Effector memory CD4-positive, alpha-beta T cell (primary cell): Measurements from ENCODE around the gene TBC1D21.
A peak's percentile ranks its signal among the peaks of the same experiment; 100 is the strongest.

Experiments used
- DNase-seq, 3 donors: peaks; one replicate each; pipeline ENCODE4 v3.0.0-alpha.2; 2020
- H3K27ac ChIP-seq: 2 replicates; pipeline ENCODE4 v1.7.0; 2013; ENCODE audit warnings: mild to moderate bottlenecking, low read length, moderate library complexity; ENCODE audit not compliant: insufficient read depth, poor library complexity, severe bottlenecking
- H3K27me3 ChIP-seq: replicated peaks from 2 replicates; pipeline ENCODE4 v1.7.0; 2013; ENCODE audit warnings: mild to moderate bottlenecking, low read length; ENCODE audit not compliant: insufficient read depth, control insufficient read depth, poor library complexity, severe bottlenecking
- H3K36me3 ChIP-seq: 2 replicates; pipeline ENCODE4 v1.7.0; 2013; ENCODE audit warnings: mild to moderate bottlenecking, low read length, moderate library complexity; ENCODE audit not compliant: control insufficient read depth, insufficient read depth
- H3K4me1 ChIP-seq: 2 replicates; pipeline ENCODE4 v1.7.0; 2013; ENCODE audit warnings: low read length, mild to moderate bottlenecking; ENCODE audit not compliant: control insufficient read depth, insufficient read depth, poor library complexity, severe bottlenecking
- H3K4me3 ChIP-seq: 2 replicates; pipeline ENCODE4 v1.7.0; 2013; ENCODE audit warnings: low read length, low read depth, mild to moderate bottlenecking; ENCODE audit not compliant: insufficient read depth, poor library complexity, severe bottlenecking
- H3K9me3 ChIP-seq: 2 replicates; pipeline ENCODE4 v1.7.0; 2013; ENCODE audit warnings: mild to moderate bottlenecking, low read length, moderate library complexity; ENCODE audit not compliant: control insufficient read depth

TBC1D21 gene

DNA sequence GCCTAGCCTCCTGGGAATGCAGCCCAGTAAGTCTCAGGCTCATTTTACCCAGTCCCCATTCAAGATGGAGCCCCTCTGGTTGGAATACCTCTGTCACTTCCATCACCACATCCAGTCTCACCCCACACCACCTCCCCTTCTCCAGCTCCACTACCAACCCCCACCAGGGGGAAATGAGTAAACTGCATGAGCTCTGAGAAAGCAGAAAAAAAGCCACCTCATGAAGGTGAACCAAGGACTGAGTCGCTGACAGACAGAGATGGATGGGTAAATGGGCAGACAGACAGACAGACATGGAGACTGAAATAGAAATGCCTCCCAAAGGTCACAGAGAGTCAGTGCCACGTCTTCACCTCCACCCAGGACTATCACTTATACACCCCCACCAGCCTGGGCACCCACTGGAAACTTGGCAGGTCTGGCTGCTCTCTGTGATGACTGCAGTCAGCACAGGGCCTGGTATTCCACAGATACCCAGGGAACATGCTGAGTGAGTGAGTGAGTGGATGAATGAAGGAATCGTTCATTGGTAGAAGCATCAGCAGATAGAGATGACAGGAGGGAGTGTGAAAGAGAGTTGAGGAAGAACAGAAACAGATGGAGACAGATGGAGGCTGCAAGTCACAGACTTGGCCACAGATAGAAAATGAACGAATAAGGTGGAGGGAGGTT is 48.0 kb downstream of the TBC1D21 start:
- H3K27me3 ChIP-seq, result no peaks in the 10 kb centered on the region
- DNase-seq, result no peak
- H3K36me3 ChIP-seq, result peaks cover 5% of the 10 kb centered on the region
- H3K27ac ChIP-seq, result peak overlapping the region; percentile 46
- H3K4me3 ChIP-seq, result no peak overlapping the region
- H3K9me3 ChIP-seq, result no peaks in the 10 kb centered on the region
- peaks cover 45% of the 10 kb centered on the region for H3K4me1 ChIP-seq

DNA sequence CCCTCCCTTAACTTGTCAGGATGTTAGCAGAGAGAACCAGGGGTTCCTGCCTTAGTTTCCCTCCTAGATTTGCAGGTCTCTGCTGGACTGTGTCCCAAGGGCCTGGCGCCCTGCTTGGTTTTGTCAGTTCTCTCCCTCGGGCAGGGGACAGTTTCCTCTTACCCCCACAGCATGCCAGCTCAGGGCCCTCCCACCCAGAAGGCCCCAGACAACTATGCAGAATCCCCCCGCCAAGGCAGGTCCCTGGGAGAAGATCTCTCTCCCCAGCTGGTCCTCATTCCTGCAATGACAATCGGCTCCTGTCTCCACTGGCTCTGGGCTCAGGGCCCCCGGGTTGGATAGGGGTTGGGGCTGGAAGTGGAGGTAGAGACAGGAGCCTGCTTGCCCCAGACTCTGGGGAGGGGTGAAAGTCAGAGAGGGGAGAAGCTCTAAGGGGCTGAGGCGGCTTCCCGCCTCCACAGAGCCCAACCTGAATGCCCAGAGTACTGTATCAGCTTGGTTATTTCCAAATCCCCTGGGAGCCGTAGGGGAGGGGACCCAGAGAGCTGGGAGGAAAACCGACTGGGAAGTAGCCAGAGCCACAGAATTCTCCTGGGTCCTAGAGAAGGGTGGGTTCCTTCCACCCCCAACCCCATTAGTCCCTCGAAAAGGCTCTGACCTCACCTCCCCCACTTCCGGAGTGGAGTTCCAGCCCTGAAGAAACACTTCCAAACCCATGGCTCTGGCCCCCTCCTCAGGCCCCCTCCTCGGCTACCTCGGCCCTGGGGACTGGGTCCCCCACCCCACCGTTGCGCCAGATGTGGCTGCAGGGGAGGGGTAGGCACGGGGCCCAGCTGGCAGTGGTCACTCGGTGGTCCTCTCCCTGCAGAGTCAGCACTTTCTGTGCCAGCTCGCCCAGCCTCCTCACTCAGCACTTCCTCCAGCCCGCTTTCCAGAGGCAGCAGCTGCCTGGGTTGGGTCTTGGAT is 49.1 kb downstream of the TBC1D21 start:
- Histone ChIP-seq H3K4me3 (no peak overlapping the region), H3K4me1 (peaks cover 50% of the 10 kb centered on the region)

DNA sequence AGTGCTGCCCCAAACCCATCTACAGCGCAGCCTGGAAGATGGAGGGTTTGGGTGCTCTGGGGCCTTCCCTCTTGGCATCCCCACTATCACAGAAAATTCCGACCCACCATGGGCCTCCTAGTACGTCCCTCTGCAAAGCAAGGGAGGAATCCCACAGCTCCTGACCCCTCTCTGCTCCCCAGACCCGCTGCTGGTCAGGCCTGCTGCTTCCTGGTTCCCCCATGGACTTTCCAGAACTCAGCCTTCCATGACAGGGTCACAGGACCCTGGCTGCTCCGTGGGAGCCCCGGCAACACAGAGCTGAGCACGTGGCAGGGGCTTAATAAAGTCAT is 49.8 kb downstream of the TBC1D21 start:
- H3K4me1 ChIP-seq, result peaks cover 52% of the 10 kb centered on the region
- peaks cover 5% of the 10 kb centered on the region for H3K36me3 ChIP-seq
- no peaks in the 10 kb centered on the region for H3K9me3 ChIP-seq
- H3K27me3 ChIP-seq, result no peaks in the 10 kb centered on the region
- no peak for DNase-seq
- H3K4me3 ChIP-seq, result no peak overlapping the region
- peak overlapping the region; percentile 67 for H3K27ac ChIP-seq

More for the DNA sequence above, 49.1 kb downstream of the TBC1D21 start:
- peak overlapping the region; percentile 67 for H3K27ac ChIP-seq
- no peaks in the 10 kb centered on the region for H3K9me3 ChIP-seq
- no peaks in the 10 kb centered on the region for H3K27me3 ChIP-seq
- no peak for DNase-seq
- H3K36me3 ChIP-seq, result peaks cover 5% of the 10 kb centered on the region

DNA sequence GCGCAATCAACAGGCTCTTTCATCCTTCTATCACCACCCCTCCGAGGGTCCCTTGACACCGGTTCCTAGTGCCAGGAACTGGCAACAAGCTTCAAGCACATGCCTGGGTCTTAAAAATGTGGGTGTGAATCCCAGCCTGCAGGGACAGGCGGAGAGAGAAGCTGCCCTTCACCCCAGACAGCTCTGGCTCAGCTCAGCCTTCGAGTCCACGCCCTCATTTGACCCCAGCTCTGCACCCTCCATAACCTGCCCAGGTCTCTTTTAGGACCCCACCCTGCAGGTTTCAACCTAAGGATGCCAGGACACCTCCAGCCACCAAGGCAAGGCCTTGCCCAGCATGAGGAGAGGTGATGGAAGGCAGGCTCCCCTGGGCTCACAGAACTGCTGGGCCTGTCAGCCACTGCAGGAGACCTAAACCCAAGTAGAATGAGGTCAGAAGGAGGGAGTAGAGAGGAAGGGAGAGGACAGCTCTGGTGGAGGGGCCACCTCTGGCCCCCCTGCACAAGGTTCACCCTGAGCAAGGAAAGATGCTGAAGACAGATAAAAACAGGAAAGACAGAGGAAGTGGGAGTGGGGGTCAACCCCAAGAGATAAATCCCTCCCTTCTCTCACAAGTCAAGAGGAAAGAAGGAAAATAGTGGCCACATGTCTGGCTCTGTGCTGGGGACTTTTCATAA is 50.3 kb downstream of the TBC1D21 start:
- DNase-seq, result no peak
- Histone ChIP-seq H3K9me3 (no peaks in the 10 kb centered on the region), H3K27ac (peak overlapping the region; percentile 67), H3K4me3 (no peak overlapping the region), H3K4me1 (peaks cover 55% of the 10 kb centered on the region), H3K27me3 (no peaks in the 10 kb centered on the region), H3K36me3 (peaks cover 3% of the 10 kb centered on the region)

DNA sequence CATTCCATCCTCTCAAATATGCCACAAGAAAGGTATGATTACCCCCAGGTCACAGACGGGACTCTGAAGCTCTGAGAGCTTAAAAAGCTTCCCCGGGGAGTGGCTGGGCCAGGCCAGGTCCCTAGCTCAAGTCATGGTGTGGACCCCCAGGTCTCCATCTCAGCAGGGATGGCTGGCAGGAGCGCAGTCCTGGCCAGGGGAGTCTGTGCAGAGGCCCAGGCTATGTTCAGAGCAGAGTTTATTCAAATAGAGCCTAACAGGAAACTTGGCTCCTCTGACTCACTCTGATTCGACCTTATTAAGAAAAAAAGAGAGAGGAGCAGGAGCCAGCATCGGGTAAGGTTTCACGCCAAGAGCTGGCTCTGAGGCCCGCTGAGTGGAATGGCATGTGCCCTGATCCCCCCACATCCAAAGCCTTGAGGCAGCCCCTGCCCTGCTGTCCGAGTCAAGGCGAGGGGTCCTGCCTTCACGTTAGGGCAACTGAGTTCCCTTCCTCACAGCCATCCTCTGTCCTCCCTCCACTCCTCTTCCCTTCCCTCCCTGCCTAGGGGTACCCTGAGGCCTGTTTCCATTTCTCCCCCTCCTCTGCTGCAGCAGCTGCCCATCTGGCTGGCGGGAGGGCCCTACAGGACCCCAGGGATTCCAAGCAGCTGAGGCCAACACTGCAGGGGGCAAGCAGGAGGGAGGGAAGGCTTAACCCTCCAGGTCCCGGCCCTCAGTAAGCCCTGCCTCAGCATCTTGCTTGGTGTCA is 51.0 kb downstream of the TBC1D21 start:
- H3K27me3 ChIP-seq, result no peaks in the 10 kb centered on the region
- no peaks in the 10 kb centered on the region for H3K36me3 ChIP-seq
- no peaks in the 10 kb centered on the region for H3K9me3 ChIP-seq
- H3K4me3 ChIP-seq, result no peak overlapping the region
- peaks cover 55% of the 10 kb centered on the region for H3K4me1 ChIP-seq
- H3K27ac ChIP-seq, result peak overlapping the region; percentile 67
- DNase-seq, result no peak

DNA sequence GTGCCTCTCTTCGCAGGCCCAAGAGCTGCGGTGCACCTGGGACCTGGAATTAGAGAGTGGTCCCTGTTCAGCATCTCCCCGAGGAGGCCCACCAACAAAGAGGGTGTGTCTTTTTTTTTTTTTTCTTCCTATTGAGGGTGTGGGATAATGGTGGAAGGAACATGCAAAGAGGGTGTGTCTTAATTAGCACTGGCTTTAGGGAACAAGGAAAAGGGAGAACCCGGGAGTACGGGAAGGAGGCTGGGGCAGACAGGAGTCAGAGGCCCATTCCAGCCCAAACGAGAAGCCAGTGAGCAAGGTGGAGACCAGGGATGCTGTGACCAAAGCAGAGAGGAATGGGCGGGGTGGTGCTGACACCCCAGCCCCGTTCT is 52.5 kb downstream of the TBC1D21 start:
- DNase-seq, result no peak
- H3K36me3 ChIP-seq, result no peaks in the 10 kb centered on the region
- peaks cover 46% of the 10 kb centered on the region for H3K4me1 ChIP-seq
- H3K27ac ChIP-seq, result peak overlapping the region; percentile 67
- H3K27me3 ChIP-seq, result no peaks in the 10 kb centered on the region
- H3K4me3 ChIP-seq, result no peak overlapping the region
- H3K9me3 ChIP-seq, result no peaks in the 10 kb centered on the region

DNA sequence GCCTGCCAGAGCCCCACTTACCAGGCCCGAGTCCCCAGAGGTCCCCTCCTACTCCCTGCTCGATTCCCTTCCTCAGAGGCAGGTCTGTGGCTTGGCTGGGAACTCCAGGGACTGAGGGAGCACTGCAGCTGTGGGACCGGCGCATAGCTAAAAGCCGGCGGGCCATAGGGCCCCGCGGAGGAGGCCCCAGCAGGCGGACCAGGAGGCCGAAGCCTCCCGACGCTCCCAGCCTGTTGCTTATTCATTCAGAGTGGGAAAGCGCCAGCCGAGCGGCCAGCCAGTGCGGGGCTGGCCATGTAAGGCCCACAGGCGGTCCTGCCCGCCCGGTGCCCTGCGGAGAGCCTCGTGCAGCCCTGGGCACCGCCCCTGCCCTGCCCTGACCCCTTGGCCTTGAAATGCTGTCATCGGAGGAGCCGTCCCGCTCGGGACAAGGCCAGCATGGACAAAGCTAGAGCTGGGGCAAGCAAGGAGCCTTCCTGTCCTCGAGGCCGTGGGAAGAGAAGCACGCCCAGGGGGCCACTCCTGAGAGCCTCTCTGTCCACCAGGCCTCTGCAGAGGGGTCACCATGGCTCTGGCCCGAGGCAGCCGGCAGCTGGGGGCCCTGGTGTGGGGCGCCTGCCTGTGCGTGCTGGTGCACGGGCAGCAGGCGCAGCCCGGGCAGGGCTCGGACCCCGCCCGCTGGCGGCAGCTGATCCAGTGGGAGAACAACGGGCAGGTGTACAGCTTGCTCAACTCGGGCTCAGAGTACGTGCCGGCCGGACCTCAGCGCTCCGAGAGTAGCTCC is 53.0 kb downstream of the TBC1D21 start, which contains the start of gene LOXL1:
LOXL1 (plus strand) TSS at position 244 of the 784 bp plus-strand sequence; CDS start at position 566, 322 bp downstream.
- Histone ChIP-seq H3K36me3 (no peaks in the 10 kb centered on the region), H3K27ac (peak within 1 kb of the TSS; percentile 78), H3K9me3 (no peaks in the 10 kb centered on the region), H3K4me3 (peak within 1 kb of the TSS; percentile 66), H3K4me1 (peaks cover 46% of the 10 kb centered on the region), H3K27me3 (no peaks in the 10 kb centered on the region)
- DNase-seq, result no peak

DNA sequence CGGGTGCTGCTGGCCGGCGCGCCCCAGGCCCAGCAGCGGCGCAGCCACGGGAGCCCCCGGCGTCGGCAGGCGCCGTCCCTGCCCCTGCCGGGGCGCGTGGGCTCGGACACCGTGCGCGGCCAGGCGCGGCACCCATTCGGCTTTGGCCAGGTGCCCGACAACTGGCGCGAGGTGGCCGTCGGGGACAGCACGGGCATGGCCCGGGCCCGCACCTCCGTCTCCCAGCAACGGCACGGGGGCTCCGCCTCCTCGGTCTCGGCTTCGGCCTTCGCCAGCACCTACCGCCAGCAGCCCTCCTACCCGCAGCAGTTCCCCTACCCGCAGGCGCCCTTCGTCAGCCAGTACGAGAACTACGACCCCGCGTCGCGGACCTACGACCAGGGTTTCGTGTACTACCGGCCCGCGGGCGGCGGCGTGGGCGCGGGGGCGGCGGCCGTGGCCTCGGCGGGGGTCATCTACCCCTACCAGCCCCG is 53.7 kb downstream of the TBC1D21 start:
- Histone ChIP-seq H3K27ac (peak overlapping the region; percentile 78), H3K9me3 (no peaks in the 10 kb centered on the region), H3K36me3 (no peaks in the 10 kb centered on the region), H3K4me3 (peak overlapping the region; percentile 66), H3K4me1 (peaks cover 46% of the 10 kb centered on the region), H3K27me3 (no peaks in the 10 kb centered on the region)
- peak; percentile 22 to 28 (median 27) for DNase-seq
